Panc1 (cell line): ENCODE measurements around the gene PET100. TPM values are rescaled to one million over a fixed set of nuclear protein-coding genes. Genes with fewer than 3 reads are reported as not detected.

Experiments used
- ATAC-seq: fragments of 200-7000 bp; cut with Tn5 transposase; 2 replicates; pipeline ENCODE4 v1.9.1; 2020; ENCODE audit warnings: mild to moderate bottlenecking, moderate library complexity
- BruUV-seq: library from RNA; stranded (reverse); fragments of 400-500 nt; replicated peaks from 2 replicates; lab custom pipeline; 2021; lab: Mats Ljungman, UMichigan
- CTCF ChIA-PET: fragments of 300-600 bp; sonication (Branson Sonifier 250); formaldehyde crosslinking; loops from one replicate; lab custom pipeline; 2022; ENCODE audit warnings: antibody characterized with exemption; lab: Charles Lee
- POLR2A ChIA-PET: fragments of 300-600 bp; sonication (Branson Sonifier 250); formaldehyde crosslinking; loops from one replicate; lab custom pipeline; 2022; ENCODE audit warnings: antibody characterized with exemption; lab: Charles Lee
- DNase-seq: peaks from one replicate; pipeline ENCODE4 v3.0.0-alpha.2; 2010; ENCODE audit warnings: low read depth, low spot score
- H3K27ac ChIP-seq: 2 replicates; pipeline ENCODE4 v1.5.1; 2011; ENCODE audit warnings: mild to moderate bottlenecking, low read length, inconsistent platforms
- H3K27me3 ChIP-seq: fragments of 200-500 bp; sonication (Bioruptor generic); 2 replicates; pipeline ENCODE4 v1.6.0; 2014; ENCODE audit warnings: low read length, inconsistent platforms; ENCODE audit not compliant: control insufficient read depth, insufficient read depth
- H3K36me3 ChIP-seq: fragments of 200-500 bp; sonication (Bioruptor generic); 2 replicates; pipeline ENCODE4 v1.5.1; 2014; ENCODE audit warnings: inconsistent platforms, mild to moderate bottlenecking, low read length, moderate library complexity; ENCODE audit not compliant: control insufficient read depth, insufficient read depth
- H3K4me1 ChIP-seq: 2 replicates; pipeline ENCODE4 v1.5.1; 2011; ENCODE audit warnings: inconsistent platforms, mild to moderate bottlenecking, low read length, moderate library complexity; ENCODE audit not compliant: control insufficient read depth, insufficient read depth
- H3K4me3 ChIP-seq, 2 experiments: 2 replicates each; pipeline ENCODE4 v1.5.1; 2011 to 2012; ENCODE audit warnings: low read depth in 2 of 2, low read length in 2 of 2, mild to moderate bottlenecking in 2 of 2, inconsistent platforms in 1 of 2, moderate library complexity in 1 of 2
- H3K9me3 ChIP-seq: fragments of 200-500 bp; sonication (Bioruptor generic); 2 replicates; pipeline ENCODE4 v1.5.1; 2014; ENCODE audit warnings: low read depth, mild to moderate bottlenecking, inconsistent platforms, low read length, moderate library complexity; ENCODE audit not compliant: control insufficient read depth, insufficient read depth
- POLR2AphosphoS5 ChIP-seq: IDR thresholded peaks from 2 replicates; pipeline ENCODE4 v1.6.1; 2012; ENCODE audit warnings: mild to moderate bottlenecking, low read depth, low read length, moderate library complexity
- SIN3A ChIP-seq: IDR thresholded peaks from 2 replicates; pipeline ENCODE4 v1.6.1; 2012; ENCODE audit warnings: low read depth, mild to moderate bottlenecking, low read length, moderate library complexity, borderline replicate concordance; ENCODE audit not compliant: insufficient read depth
- TCF7L2 ChIP-seq: IDR thresholded peaks from 2 replicates; pipeline ENCODE4 v1.6.1; 2011; ENCODE audit warnings: mild to moderate bottlenecking, low read depth, low read length, inconsistent platforms
- in situ Hi-C: cut with HindIII; loops from 2 replicates; pipeline ENCODE4 v1.10.0; 2016; ENCODE audit warnings: low sequenced_read_pairs, low pct_unique_long_range_greater_than_20kb
- intact Hi-C: fragments of 100-400 bp; cut with micrococcal nuclease; formaldehyde crosslinking; loops from one replicate; pipeline ENCODE4 v1.10.0; 2022; ENCODE audit not compliant: unreplicated experiment
- total RNA-seq: library from RNA; stranded (reverse); gene quantifications from one replicate; pipeline ENCODE4 v1.2.1, GENCODE V29; 2021; ENCODE audit not compliant: unreplicated experiment
- TF ChIP-seq, protein P1 (sequence below), 2 experiments: IDR thresholded peaks; 2 replicates each; pipeline ENCODE4 v1.6.1; 2011 to 2012; ENCODE audit warnings: low read depth in 2 of 2, control low read depth in 1 of 2, low read length in 1 of 2, mild to moderate bottlenecking in 1 of 2, moderate library complexity in 1 of 2; ENCODE audit not compliant: insufficient read depth in 1 of 2
- TF ChIP-seq, protein P2 (sequence below): fragments of 450-650 bp; IDR thresholded peaks from 2 replicates; pipeline ENCODE4 v1.5.1; 2017; ENCODE audit warnings: mild to moderate bottlenecking

Gene PET100
- total RNA-seq, 1 experiment from 2014 or later, result 109 TPM

DNA sequence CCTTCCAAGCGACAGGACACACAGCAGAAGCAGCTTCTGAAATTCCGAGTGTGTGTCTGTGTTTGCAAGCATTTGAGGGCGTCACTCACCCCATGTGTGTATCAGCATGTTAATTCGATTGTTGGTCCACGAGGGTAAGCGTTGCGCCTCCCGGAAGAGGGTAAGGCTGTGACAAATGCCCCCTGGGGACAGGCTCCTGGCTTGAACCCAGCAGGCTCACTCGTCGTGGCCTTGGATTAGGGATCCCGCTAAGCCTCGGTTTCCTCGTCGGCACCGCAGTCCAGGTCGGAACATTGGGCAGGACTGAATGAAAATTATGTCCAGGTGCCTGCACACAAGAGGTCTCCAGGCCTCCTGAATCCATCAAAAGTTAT, 6.7 kb downstream of the PET100 start:
- H3K36me3 ChIP-seq, result no peaks in the 10 kb centered on the region
- ATAC-seq (no peak), DNase-seq (no peak)
- POLR2A ChIA-PET, result no interaction called here
- CTCF ChIA-PET, result no interaction called here
- no peaks in the 10 kb centered on the region for H3K27me3 ChIP-seq
- TF ChIP-seq POLR2AphosphoS5 (no peak), TCF7L2 (no peak), SIN3A (no peak)
- TF ChIP-seq, protein P1, sequence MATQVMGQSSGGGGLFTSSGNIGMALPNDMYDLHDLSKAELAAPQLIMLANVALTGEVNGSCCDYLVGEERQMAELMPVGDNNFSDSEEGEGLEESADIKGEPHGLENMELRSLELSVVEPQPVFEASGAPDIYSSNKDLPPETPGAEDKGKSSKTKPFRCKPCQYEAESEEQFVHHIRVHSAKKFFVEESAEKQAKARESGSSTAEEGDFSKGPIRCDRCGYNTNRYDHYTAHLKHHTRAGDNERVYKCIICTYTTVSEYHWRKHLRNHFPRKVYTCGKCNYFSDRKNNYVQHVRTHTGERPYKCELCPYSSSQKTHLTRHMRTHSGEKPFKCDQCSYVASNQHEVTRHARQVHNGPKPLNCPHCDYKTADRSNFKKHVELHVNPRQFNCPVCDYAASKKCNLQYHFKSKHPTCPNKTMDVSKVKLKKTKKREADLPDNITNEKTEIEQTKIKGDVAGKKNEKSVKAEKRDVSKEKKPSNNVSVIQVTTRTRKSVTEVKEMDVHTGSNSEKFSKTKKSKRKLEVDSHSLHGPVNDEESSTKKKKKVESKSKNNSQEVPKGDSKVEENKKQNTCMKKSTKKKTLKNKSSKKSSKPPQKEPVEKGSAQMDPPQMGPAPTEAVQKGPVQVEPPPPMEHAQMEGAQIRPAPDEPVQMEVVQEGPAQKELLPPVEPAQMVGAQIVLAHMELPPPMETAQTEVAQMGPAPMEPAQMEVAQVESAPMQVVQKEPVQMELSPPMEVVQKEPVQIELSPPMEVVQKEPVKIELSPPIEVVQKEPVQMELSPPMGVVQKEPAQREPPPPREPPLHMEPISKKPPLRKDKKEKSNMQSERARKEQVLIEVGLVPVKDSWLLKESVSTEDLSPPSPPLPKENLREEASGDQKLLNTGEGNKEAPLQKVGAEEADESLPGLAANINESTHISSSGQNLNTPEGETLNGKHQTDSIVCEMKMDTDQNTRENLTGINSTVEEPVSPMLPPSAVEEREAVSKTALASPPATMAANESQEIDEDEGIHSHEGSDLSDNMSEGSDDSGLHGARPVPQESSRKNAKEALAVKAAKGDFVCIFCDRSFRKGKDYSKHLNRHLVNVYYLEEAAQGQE (IDR thresholded peaks at IDR 0.05; ENCODE audit: insufficient read depth in 1 of 2, low read depth in 2 of 2, low read length in 1 of 2), result no peak
- TF ChIP-seq, protein P2, sequence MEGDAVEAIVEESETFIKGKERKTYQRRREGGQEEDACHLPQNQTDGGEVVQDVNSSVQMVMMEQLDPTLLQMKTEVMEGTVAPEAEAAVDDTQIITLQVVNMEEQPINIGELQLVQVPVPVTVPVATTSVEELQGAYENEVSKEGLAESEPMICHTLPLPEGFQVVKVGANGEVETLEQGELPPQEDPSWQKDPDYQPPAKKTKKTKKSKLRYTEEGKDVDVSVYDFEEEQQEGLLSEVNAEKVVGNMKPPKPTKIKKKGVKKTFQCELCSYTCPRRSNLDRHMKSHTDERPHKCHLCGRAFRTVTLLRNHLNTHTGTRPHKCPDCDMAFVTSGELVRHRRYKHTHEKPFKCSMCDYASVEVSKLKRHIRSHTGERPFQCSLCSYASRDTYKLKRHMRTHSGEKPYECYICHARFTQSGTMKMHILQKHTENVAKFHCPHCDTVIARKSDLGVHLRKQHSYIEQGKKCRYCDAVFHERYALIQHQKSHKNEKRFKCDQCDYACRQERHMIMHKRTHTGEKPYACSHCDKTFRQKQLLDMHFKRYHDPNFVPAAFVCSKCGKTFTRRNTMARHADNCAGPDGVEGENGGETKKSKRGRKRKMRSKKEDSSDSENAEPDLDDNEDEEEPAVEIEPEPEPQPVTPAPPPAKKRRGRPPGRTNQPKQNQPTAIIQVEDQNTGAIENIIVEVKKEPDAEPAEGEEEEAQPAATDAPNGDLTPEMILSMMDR, result no peak
- H3K4me3 ChIP-seq, result peak overlapping the region; percentile 62 to 78
- no peaks in the 10 kb centered on the region for H3K9me3 ChIP-seq
- no peaks in the 10 kb centered on the region; the same call in 1 of the 2 replicates for H3K4me1 ChIP-seq
- in situ Hi-C loops, result no loop called here
- intact Hi-C loops, result no loop called here
- no TSS peak for BruUV-seq
- no peak overlapping the region for H3K27ac ChIP-seq

DNA sequence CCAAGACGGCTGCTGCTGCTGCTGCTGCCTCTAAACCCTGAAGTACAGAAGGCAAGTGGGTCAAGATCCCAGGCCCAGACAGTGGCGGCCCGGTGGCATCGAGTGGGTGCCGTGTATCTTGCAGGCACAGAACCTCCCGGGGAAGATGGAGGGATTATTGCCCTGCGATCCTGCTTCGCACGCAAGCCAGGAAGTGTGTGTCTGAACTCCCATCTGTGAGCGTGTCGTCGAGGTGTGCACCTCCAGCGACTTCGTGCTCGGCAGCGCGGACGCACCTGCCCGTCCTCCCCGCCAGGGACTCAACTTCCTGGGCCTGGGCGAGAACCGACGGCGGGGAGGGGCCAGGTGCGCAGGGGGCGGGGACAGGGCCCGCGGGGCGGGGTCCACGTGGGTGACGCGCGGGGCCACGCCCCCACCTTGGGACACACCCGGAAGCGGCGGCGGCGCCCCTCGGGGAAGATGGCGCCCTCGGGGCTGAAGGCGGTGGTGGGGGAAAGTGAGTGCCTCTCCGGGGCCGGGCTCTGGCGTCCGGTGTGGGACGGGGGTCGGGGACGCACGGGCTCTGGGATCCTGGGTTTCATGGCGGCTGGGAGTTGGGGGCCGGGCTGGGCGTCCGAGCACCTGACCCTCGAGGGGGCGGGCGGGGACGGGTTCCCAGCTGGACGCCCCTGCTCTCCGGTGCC, 7.2 kb downstream of the PET100 start, which contains the start of gene STXBP2:
TSS of gene STXBP2 (plus strand) at position 420 of the 683 bp plus-strand sequence. CDS start at position 460, 40 bp downstream.
- ATAC-seq (peak; percentile 93), DNase-seq (no peak)
- no peaks in the 10 kb centered on the region for H3K36me3 ChIP-seq
- no peaks in the 10 kb centered on the region; the same call in 1 of the 2 replicates for H3K4me1 ChIP-seq
- peak within 1 kb of the TSS; percentile 73 for H3K27ac ChIP-seq
- TF ChIP-seq SIN3A (0 out of 2 replicates have a peak, but pooled peaks have one; percentile 72), TCF7L2 (no peak), POLR2AphosphoS5 (peak; percentile 49)
- TF ChIP-seq, protein P2, result no peak
- TF ChIP-seq, protein P1 (IDR thresholded peaks at IDR 0.05; ENCODE audit: insufficient read depth in 1 of 2, low read depth in 2 of 2, low read length in 1 of 2), result no peak
- no peaks in the 10 kb centered on the region for H3K27me3 ChIP-seq
- no peaks in the 10 kb centered on the region for H3K9me3 ChIP-seq
- ChIA-PET CTCF (no interaction called here), POLR2A (no interaction called here)
- H3K4me3 ChIP-seq, result peak within 1 kb of the TSS; percentile 62 to 78
- no TSS peak for BruUV-seq
- in situ Hi-C loops (no loop called here), intact Hi-C loops (no loop called here)
